Measurements from ENCODE around the gene CSNK1D.

DNA sequence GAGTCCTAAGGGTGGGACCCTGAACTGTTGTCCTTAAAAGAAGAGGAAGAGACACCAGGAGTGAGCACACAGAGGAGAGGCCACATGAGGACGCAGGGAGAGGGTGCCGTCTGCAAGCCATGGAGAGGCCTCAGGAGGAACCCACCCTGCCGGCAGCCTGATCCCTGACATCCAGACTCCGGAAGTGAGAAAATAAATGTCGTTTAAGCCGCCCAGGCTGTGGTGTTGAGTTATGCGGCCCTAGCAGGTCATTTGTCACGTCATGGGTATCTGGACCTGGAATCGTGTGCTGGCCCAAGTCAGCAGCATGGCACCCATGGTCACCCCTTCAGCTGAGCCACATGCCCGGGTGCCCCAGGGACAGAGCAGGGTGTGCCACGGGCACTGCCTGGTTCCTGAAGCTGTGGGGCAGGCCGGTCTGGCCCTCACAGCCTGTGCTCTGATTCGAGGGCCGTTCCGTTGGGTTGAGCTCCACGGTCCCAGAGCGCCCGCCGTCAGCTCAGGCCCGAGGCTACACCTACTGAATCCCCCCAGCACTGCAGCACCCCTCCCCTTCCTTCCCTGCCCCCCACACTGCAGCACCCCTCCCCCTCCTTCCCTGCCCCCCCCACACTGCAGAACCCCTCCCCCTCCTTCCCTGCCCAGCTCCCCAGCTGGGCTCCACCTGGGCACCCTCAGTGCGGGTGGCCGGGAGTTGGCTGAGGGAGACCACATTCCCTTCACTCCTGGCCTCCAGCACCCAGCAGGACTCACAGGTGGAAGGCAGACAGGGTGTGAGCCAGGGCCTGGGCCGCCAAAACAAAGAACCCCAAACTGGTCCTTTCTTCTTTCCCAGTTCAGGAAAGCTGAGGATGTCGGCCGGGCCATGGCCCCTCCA lies 58.2 kb downstream of the CSNK1D start:
- TF ChIP-seq, protein P1, sequence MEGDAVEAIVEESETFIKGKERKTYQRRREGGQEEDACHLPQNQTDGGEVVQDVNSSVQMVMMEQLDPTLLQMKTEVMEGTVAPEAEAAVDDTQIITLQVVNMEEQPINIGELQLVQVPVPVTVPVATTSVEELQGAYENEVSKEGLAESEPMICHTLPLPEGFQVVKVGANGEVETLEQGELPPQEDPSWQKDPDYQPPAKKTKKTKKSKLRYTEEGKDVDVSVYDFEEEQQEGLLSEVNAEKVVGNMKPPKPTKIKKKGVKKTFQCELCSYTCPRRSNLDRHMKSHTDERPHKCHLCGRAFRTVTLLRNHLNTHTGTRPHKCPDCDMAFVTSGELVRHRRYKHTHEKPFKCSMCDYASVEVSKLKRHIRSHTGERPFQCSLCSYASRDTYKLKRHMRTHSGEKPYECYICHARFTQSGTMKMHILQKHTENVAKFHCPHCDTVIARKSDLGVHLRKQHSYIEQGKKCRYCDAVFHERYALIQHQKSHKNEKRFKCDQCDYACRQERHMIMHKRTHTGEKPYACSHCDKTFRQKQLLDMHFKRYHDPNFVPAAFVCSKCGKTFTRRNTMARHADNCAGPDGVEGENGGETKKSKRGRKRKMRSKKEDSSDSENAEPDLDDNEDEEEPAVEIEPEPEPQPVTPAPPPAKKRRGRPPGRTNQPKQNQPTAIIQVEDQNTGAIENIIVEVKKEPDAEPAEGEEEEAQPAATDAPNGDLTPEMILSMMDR (conservative IDR thresholded peaks at IDR 0.05; ENCODE audit: low read length) = no peak
- no peak for TF ChIP-seq EZH2phosphoT487 (IDR thresholded peaks at IDR 0.05; ENCODE audit: borderline replicate concordance)
